Uterus (tissue), 4 donors: Measurements from ENCODE around the gene PLCG2. TPM values are rescaled to one million over a fixed set of nuclear protein-coding genes. Genes with fewer than 3 reads are reported as not detected.
"Not testable (repeated sequence)": the region's sequence is repeated elsewhere in the genome, so short reads cannot be mapped to it uniquely, and the experiment has no call there.

ENCODE experiments used
- DNase-seq, 2 donors: peaks; one replicate each; pipeline ENCODE4 v3.0.0-alpha.2; 2019 to 2020
- H3K27ac ChIP-seq, 2 donors: fragments of 200-600 bp; sonication (generic); 1 replicate in 1 of 2; 2 replicates in 1 of 2; pipeline ENCODE4 v1.5.1; 2016 to 2018
- H3K27me3 ChIP-seq, 2 donors: fragments of 200-600 bp; sonication (generic); one replicate each; pipeline ENCODE4 v1.5.1; 2018 to 2019; ENCODE audit warnings: control low read depth in 1 of 2
- H3K36me3 ChIP-seq, 2 donors: fragments of 200-600 bp; sonication (generic); one replicate each; pipeline ENCODE4 v1.5.1; 2019; ENCODE audit warnings: control low read depth in 1 of 2
- H3K4me1 ChIP-seq, 2 donors: fragments of 200-600 bp; sonication (generic); one replicate each; pipeline ENCODE4 v1.5.1; 2018 to 2019; ENCODE audit warnings: control low read depth in 1 of 2
- H3K4me3 ChIP-seq, 2 donors: fragments of 200-600 bp; sonication (generic); 1 replicate in 1 of 2; 2 replicates in 1 of 2; pipeline ENCODE4 v1.5.1; 2018 to 2019; ENCODE audit warnings: mild to moderate bottlenecking in 1 of 2
- H3K9me3 ChIP-seq, 2 donors: fragments of 200-600 bp; sonication (generic); one replicate each; pipeline ENCODE4 v1.5.1; 2019; ENCODE audit warnings: control low read depth in 1 of 2
- POLR2A ChIP-seq, 2 donors: fragments of 450-650 bp; IDR thresholded peaks; one replicate each; pipeline ENCODE4 v1.6.1; 2016; ENCODE audit warnings: antibody characterized with exemption in 2 of 2, mild to moderate bottlenecking in 1 of 2, moderate library complexity in 1 of 2
- intact Hi-C: fragments of 100-400 bp; cut with DNase I; formaldehyde crosslinking; loops from one replicate; pipeline ENCODE4 v1.15.1; 2023; ENCODE audit warnings: low total_unique reads
- total RNA-seq, 4 donors: library from RNA; depleted of rRNA in 3 of 4; stranded (reverse); fragments of >200 nt in 3 of 4; gene quantifications; one replicate each; pipeline versions ENCODE4 v1.1.0 to v1.2.4, GENCODE V29; 2014 to 2023
- TF ChIP-seq, protein P1 (sequence below), 4 experiments: fragments of 200-600 bp in 2 of 4; fragments of 450-650 bp in 2 of 4; sonication (generic) in 2 of 4; IDR thresholded peaks; one replicate each; pipeline ENCODE4 v1.5.1; 2016 to 2019; ENCODE audit warnings: antibody characterized with exemption in 4 of 4, mild to moderate bottlenecking in 2 of 4, moderate library complexity in 1 of 4
- donor health status: DM: yes; HTN: yes; CAD: no.

PLCG2 gene
- total RNA-seq, 4 donors from 2014 or later, result 11.2 to 39.4 (median 18.8) TPM

DNA sequence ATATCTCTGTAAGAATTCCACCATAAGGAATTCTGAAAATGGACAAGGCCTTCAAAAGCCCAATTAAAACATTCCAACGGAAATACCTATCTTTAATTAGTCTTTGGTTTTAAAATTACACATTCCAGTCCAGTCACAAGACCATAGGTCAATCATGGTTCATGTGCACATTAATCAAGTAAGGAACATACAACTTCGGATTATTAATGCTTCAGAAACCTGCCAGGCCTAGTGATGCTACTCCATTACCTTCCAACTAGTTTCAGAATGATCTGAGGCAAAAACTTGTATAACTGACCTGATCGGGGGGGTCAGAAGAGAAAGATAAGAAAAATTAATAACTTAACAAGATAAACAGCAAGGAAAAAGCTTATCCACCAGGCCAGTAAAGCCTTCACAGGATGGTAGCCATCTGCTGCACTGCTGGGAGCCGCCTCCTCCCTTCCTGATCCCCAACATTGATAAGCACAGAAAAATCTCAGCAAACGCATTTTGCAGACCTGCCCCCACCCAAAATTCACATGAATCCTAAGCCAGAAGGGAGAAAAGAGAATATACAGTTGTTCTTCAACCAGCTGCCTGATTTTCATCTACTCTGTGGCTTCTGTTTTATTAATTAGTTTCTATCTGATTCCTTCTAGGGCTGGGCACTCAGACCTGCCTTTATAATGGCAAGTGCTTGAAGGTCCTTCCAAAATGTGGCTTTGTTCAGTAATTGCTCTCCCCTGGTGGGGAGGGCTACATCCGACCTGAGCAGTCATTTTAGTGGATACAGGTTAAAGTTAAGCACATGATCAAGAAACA lies 226.1 kb downstream of the PLCG2 start:
- Histone ChIP-seq H3K36me3 (no peaks in the 10 kb centered on the region), H3K4me1 (no peaks in the 10 kb centered on the region), H3K9me3 (no peaks in the 10 kb centered on the region), H3K27ac (no peak overlapping the region), H3K27me3 (no peaks in the 10 kb centered on the region), H3K4me3 (no peak overlapping the region)
- no peak for TF ChIP-seq POLR2A (IDR thresholded peaks at IDR 0.05)
- TF ChIP-seq, protein P1, sequence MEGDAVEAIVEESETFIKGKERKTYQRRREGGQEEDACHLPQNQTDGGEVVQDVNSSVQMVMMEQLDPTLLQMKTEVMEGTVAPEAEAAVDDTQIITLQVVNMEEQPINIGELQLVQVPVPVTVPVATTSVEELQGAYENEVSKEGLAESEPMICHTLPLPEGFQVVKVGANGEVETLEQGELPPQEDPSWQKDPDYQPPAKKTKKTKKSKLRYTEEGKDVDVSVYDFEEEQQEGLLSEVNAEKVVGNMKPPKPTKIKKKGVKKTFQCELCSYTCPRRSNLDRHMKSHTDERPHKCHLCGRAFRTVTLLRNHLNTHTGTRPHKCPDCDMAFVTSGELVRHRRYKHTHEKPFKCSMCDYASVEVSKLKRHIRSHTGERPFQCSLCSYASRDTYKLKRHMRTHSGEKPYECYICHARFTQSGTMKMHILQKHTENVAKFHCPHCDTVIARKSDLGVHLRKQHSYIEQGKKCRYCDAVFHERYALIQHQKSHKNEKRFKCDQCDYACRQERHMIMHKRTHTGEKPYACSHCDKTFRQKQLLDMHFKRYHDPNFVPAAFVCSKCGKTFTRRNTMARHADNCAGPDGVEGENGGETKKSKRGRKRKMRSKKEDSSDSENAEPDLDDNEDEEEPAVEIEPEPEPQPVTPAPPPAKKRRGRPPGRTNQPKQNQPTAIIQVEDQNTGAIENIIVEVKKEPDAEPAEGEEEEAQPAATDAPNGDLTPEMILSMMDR (IDR thresholded peaks at IDR 0.05), result no peak
- no peak for DNase-seq
- intact Hi-C loops, result no loop called here

DNA sequence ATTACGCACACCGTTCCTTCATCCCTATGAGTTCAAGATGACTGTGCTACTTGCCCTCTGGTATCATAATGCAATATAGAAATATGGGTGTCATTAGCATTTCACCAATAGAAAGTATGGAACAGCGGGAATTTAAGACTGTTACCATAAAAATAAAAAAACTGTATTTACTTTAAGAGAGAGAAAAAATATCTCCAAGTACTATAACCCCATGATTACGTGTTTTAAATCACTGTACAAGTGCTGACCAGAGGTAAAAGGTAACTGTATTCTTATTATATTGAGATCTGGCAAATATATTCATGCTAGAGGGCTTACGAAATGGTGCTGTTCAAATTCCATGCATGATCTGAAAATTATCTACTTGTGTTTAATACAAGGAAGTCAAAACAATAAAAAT lies 226.9 kb downstream of the PLCG2 start:
- Histone ChIP-seq H3K4me1 (no peaks in the 10 kb centered on the region), H3K36me3 (no peaks in the 10 kb centered on the region), H3K27me3 (no peaks in the 10 kb centered on the region), H3K9me3 (no peaks in the 10 kb centered on the region), H3K27ac (no peak overlapping the region), H3K4me3 (no peak overlapping the region)
- no peak for DNase-seq
- intact Hi-C loops, result no loop called here
- TF ChIP-seq, protein P1 (IDR thresholded peaks at IDR 0.05), result no peak
- no peak for TF ChIP-seq POLR2A (IDR thresholded peaks at IDR 0.05)

DNA sequence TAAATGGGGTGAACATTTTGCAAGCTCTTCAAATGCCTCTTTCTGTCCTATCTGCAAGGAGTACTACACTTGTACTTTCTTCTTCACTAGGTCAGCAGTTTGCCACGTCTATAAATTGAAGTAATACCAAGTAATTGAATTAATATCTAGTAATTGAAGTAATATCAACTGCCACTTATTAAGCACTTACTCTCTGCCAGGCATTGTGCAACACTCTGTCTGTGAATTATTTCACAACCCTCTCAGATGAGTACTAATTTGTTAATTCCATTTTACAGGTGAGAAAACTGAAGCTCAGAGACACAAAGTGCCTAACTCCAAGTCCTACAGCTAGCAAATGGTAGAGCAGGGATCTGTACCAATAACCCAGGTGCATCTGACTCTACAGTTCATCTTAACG lies 228.1 kb downstream of the PLCG2 start:
- no peak for TF ChIP-seq POLR2A (IDR thresholded peaks at IDR 0.05)
- TF ChIP-seq, protein P1 (IDR thresholded peaks at IDR 0.05), result no peak
- H3K9me3 ChIP-seq, result no peaks in the 10 kb centered on the region
- no peak overlapping the region for H3K27ac ChIP-seq
- intact Hi-C loops, result no loop called here
- no peaks in the 10 kb centered on the region for H3K4me1 ChIP-seq
- DNase-seq, result no peak
- H3K4me3 ChIP-seq, result no peak overlapping the region
- no peaks in the 10 kb centered on the region for H3K27me3 ChIP-seq
- no peaks in the 10 kb centered on the region for H3K36me3 ChIP-seq

DNA sequence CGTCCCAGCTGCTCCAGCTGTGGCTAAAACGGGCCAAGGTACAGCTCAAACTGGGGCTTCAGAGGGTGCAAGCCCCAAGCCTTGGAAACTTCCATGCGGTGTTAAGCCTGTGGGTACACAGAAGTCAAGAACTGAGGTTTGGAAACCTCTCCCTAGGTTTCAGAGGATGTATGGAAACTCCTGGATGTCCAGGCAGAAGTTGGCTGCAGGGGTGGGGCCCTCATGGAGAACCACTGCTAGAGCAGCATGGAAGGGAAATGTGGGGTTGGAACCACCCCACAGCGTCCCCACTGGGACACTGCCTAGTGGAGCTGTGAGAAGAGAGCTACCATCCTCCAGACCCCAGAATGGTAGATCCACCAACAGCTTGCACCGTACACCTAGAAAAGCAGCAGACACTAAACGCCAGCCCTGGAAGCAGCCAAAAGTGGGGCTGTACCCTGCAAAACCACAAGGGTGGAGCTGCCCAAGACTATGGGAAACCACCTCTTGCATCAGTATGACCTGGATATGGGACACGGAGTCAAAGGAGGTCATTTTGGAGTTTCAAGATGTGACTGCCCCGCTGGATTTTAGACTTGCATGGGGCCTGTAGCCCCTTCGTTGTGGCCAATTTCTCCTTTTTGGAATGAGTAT lies 230.0 kb downstream of the PLCG2 start:
- TF ChIP-seq, protein P1 (IDR thresholded peaks at IDR 0.05), result no peak
- no peak for TF ChIP-seq POLR2A (IDR thresholded peaks at IDR 0.05)
- H3K27me3 ChIP-seq, result no peaks in the 10 kb centered on the region
- DNase-seq, result no peak
- H3K27ac ChIP-seq, result no peak overlapping the region
- H3K4me3 ChIP-seq, result no peak overlapping the region
- intact Hi-C loops, result no loop called here
- H3K9me3 ChIP-seq, result no peaks in the 10 kb centered on the region
- no peaks in the 10 kb centered on the region for H3K4me1 ChIP-seq
- no peaks in the 10 kb centered on the region for H3K36me3 ChIP-seq

DNA sequence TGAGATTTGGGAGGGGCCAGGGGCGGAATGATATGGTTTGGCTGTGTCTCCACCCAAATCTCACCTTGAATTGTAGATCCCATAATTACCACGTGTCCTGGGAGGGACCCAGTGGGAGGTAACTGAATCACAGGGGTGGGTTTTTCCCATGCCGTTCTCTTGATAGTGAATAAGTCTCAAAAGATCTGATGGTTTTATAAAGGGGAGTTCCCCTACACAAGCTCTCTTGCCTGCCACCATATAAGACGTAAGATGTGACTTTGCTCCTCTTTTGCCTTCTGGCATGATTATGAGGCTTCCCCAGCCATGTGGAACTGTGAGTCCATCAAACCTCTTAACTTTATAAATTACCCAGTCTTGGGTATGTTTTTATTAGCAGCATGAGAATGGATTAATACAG lies 230.7 kb downstream of the PLCG2 start:
- DNase-seq, H3K36me3 ChIP-seq, intact Hi-C loops, H3K27ac ChIP-seq, H3K4me1 ChIP-seq, H3K27me3 ChIP-seq, H3K4me3 ChIP-seq, H3K9me3 ChIP-seq: not testable (repeated sequence)
